ENCODE measurements around the gene CNTN1. TPM values are rescaled to one million over a fixed set of nuclear protein-coding genes. Genes with fewer than 3 reads are reported as not detected.

The CNTN1 gene
- total and polyA plus RNA-seq, 2 of the 13 experiments (the other 11 are each of a cell fraction or from before 2014, with no cell fraction given), result 0.01 to 0.07 TPM

- Histone ChIP-seq H3K4me3 (replicated peaks in 1 of 3; ENCODE audit: insufficient read depth in 1 of 3, low read depth in 2 of 3, low read length in 3 of 3) (no peak overlapping the region), H3K4me2 (ENCODE audit: low read depth, low read length) (no peak overlapping the region), H4K20me1 (ENCODE audit: insufficient read depth, low read length) (no peaks in the 10 kb centered on the region), H3K9me3 (ENCODE audit: low read length) (no peaks in the 10 kb centered on the region), H3K27me3 (ENCODE audit: control insufficient read depth in 1 of 2, insufficient read depth in 2 of 2, low read length in 2 of 2) (no peaks in the 10 kb centered on the region), H3K9ac (ENCODE audit: insufficient read depth, low read depth, low read length) (no peak overlapping the region), H3K4me1 (ENCODE audit: insufficient read depth, low read length) (no peaks in the 10 kb centered on the region), H3K27ac (ENCODE audit: extremely low read length, insufficient read depth, low read length) (no peak overlapping the region), H3K36me3 (replicated peaks in 1 of 2; ENCODE audit: control insufficient read depth in 1 of 2, insufficient read depth in 2 of 2, low read length in 2 of 2) (no peaks in the 10 kb centered on the region), H2AFZ (ENCODE audit: low read length) (no peak overlapping the region), H3K79me2 (ENCODE audit: insufficient read depth, low read length) (no peaks in the 10 kb centered on the region)
- BruUV-seq (replicated peaks), result no TSS peak
- TF ChIP-seq ZNF260 (CRISPR knock-in tag; IDR thresholded peaks at IDR 0.05; ENCODE audit: borderline replicate concordance, low read depth), result no peak
- TF ChIP-seq ZNF563 (CRISPR knock-in tag; IDR thresholded peaks at IDR 0.05), result no peak
- TF ChIP-seq AHR (CRISPR knock-in tag; IDR thresholded peaks at IDR 0.05), result no peak
- CTCF ChIA-PET (ENCODE audit: low intra/inter-chr PET ratio, low total read pairs), result no interaction called here
- 0% methylated on average over 2 of the region's 3 CpGs for WGBS (ENCODE audit: low lambda C conversion rate)
- intact Hi-C loops (cut with micrococcal nuclease; ENCODE audit: unreplicated experiment) (no loop called here), in situ Hi-C loops (cut with HindIII; ENCODE audit: extremely low pct_ligation_motif_present, low pct_unique_long_range_greater_than_20kb) (no loop called here)
- ATAC-seq (no peak), DNase-seq (ENCODE audit: low spot score) (no peak), FAIRE-seq (no peak)
- POLR2A ChIA-PET, result no interaction called here
These were observed 96.0 kb downstream of the CNTN1 start for GRCh38 chr12:40788276-40788675.

GRCh38 chr12:40792792-40793386 lies 100.7 kb downstream of the CNTN1 start:
- POLR2A ChIA-PET, result no interaction called here
- no peaks in the 10 kb centered on the region for H3K27me3 ChIP-seq (ENCODE audit: control insufficient read depth in 1 of 2, insufficient read depth in 2 of 2, low read length in 2 of 2)
- intact Hi-C loops (cut with micrococcal nuclease; ENCODE audit: unreplicated experiment) (no loop called here), in situ Hi-C loops (cut with HindIII; ENCODE audit: extremely low pct_ligation_motif_present, low pct_unique_long_range_greater_than_20kb) (no loop called here)
- no peak for FAIRE-seq
- H3K4me1 ChIP-seq (ENCODE audit: insufficient read depth, low read length), result no peaks in the 10 kb centered on the region
- H3K9me3 ChIP-seq (ENCODE audit: low read length), result no peaks in the 10 kb centered on the region
- no peak for ATAC-seq
- no TSS peak for BruUV-seq (replicated peaks)
- H3K27ac ChIP-seq (ENCODE audit: extremely low read length, insufficient read depth, low read length), result no peak overlapping the region
- H3K4me3 ChIP-seq (replicated peaks in 1 of 3; ENCODE audit: insufficient read depth in 1 of 3, low read depth in 2 of 3, low read length in 3 of 3), result no peak overlapping the region
- no peak overlapping the region for H3K9ac ChIP-seq (ENCODE audit: insufficient read depth, low read depth, low read length)
- H3K36me3 ChIP-seq (replicated peaks in 1 of 2; ENCODE audit: control insufficient read depth in 1 of 2, insufficient read depth in 2 of 2, low read length in 2 of 2), result no peaks in the 10 kb centered on the region
- H4K20me1 ChIP-seq (ENCODE audit: insufficient read depth, low read length), result no peaks in the 10 kb centered on the region
- WGBS (ENCODE audit: low lambda C conversion rate), result 2% methylated on average over 5 of the region's 5 CpGs
- no peak for DNase-seq (ENCODE audit: low spot score)
- H3K4me2 ChIP-seq (ENCODE audit: low read depth, low read length), result no peak overlapping the region
- TF ChIP-seq PHF21A (CRISPR knock-in tag; IDR thresholded peaks at IDR 0.05), result no peak
- no peak overlapping the region for H2AFZ ChIP-seq (ENCODE audit: low read length)
- H3K79me2 ChIP-seq (ENCODE audit: insufficient read depth, low read length), result no peaks in the 10 kb centered on the region
- CTCF ChIA-PET (ENCODE audit: low intra/inter-chr PET ratio, low total read pairs), result no interaction called here

Measured in HepG2 (cell line).